ENCODE measurements around the gene TAGAP.
"Not testable (repeated sequence)": the region's sequence is repeated elsewhere in the genome, so short reads cannot be mapped to it uniquely, and the experiment has no call there.

Gene TAGAP

GRCh38 chr6:158996856-158997255 is 47.9 kb downstream of the TAGAP start:
- no peak for TF ChIP-seq CTCF (IDR thresholded peaks at IDR 0.05; ENCODE audit: extremely low read depth, insufficient read depth, missing control alignments)
- no peak for DNase-seq (ENCODE audit: low spot score)
- in situ Hi-C loops (cut with MboI; ENCODE audit: low pct_unique_long_range_greater_than_20kb, low sequenced_read_pairs, unreplicated experiment), result loop anchor here (25.0 kb wide), 1 partner anchor 785 kb away; no protein-coding TSS in a partner anchor

GRCh38 chr6:158993639-158994038 is 51.2 kb downstream of the TAGAP start:
- TF ChIP-seq CTCF (IDR thresholded peaks at IDR 0.05; ENCODE audit: extremely low read depth, insufficient read depth, missing control alignments), result no peak
- in situ Hi-C loops (cut with MboI; ENCODE audit: low pct_unique_long_range_greater_than_20kb, low sequenced_read_pairs, unreplicated experiment), result loop anchor here (25.0 kb wide), 1 partner anchor 781 kb away; no protein-coding TSS in a partner anchor

GRCh38 chr6:158991017-158991723 is 53.6 kb downstream of the TAGAP start:
- no peak for TF ChIP-seq CTCF (IDR thresholded peaks at IDR 0.05; ENCODE audit: extremely low read depth, insufficient read depth, missing control alignments)
- in situ Hi-C loops (cut with MboI; ENCODE audit: low pct_unique_long_range_greater_than_20kb, low sequenced_read_pairs, unreplicated experiment), result loop anchor here (25.0 kb wide), 1 partner anchor 779 kb away; no protein-coding TSS in a partner anchor
- DNase-seq (ENCODE audit: low spot score), result no peak

More at GRCh38 chr6:158993639-158994038, 51.2 kb downstream of the TAGAP start:
- DNase-seq (ENCODE audit: low spot score), result no peak

GRCh38 chr6:158989711-158990110 is 55.1 kb downstream of the TAGAP start:
- not testable (repeated sequence) for DNase-seq (ENCODE audit: low spot score)
- in situ Hi-C loops (cut with MboI; ENCODE audit: low pct_unique_long_range_greater_than_20kb, low sequenced_read_pairs, unreplicated experiment), result loop anchor here (25.0 kb wide), 1 partner anchor 777 kb away; no protein-coding TSS in a partner anchor

GRCh38 chr6:158988477-158988876 is 56.3 kb downstream of the TAGAP start:
- no peak for DNase-seq (ENCODE audit: low spot score)
- no peak for TF ChIP-seq CTCF (IDR thresholded peaks at IDR 0.05; ENCODE audit: extremely low read depth, insufficient read depth, missing control alignments)
- in situ Hi-C loops (cut with MboI; ENCODE audit: low pct_unique_long_range_greater_than_20kb, low sequenced_read_pairs, unreplicated experiment), result loop anchor here (25.0 kb wide), 1 partner anchor 776 kb away; no protein-coding TSS in a partner anchor

GRCh38 chr6:158987657-158988056 is 57.1 kb downstream of the TAGAP start:
- DNase-seq (ENCODE audit: low spot score), result no peak
- in situ Hi-C loops (cut with MboI; ENCODE audit: low pct_unique_long_range_greater_than_20kb, low sequenced_read_pairs, unreplicated experiment), result loop anchor here (25.0 kb wide), 1 partner anchor 775 kb away; no protein-coding TSS in a partner anchor
- TF ChIP-seq CTCF (IDR thresholded peaks at IDR 0.05; ENCODE audit: extremely low read depth, insufficient read depth, missing control alignments), result no peak
